ENCODE measurements around the gene TEX38.

DNA sequence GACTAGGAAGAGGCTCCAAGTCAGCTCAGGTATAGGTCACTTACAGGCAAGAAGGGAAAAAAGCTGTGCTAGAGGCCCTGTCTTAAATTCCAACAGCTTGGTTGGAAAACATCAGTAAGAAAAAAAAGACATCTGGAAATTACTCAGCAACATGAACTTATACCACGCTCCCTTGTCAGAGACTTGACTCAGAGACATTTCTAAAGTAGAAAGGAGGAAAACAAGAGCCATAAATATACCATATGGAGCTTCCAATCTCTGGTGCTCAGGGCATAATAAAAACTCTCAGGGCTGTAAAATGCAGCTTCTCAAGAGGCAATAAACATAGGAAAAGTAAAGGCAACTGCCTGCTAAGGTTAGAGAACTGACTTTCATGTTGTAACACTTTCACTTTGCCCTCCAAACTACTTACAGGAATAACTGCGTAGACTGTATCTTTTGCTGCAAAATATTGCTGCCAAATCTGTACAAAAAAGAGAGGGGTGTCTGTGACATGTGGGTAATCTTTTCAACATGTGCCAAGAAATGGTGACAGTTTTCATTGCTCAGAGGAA, 18.2 kb upstream of the TEX38 start:
- TF ChIP-seq, protein P1, sequence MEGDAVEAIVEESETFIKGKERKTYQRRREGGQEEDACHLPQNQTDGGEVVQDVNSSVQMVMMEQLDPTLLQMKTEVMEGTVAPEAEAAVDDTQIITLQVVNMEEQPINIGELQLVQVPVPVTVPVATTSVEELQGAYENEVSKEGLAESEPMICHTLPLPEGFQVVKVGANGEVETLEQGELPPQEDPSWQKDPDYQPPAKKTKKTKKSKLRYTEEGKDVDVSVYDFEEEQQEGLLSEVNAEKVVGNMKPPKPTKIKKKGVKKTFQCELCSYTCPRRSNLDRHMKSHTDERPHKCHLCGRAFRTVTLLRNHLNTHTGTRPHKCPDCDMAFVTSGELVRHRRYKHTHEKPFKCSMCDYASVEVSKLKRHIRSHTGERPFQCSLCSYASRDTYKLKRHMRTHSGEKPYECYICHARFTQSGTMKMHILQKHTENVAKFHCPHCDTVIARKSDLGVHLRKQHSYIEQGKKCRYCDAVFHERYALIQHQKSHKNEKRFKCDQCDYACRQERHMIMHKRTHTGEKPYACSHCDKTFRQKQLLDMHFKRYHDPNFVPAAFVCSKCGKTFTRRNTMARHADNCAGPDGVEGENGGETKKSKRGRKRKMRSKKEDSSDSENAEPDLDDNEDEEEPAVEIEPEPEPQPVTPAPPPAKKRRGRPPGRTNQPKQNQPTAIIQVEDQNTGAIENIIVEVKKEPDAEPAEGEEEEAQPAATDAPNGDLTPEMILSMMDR (IDR thresholded peaks at IDR 0.05; ENCODE audit: low read depth, low read length, poor library complexity, severe bottlenecking), result no peak
- no peak for TF ChIP-seq EZH2phosphoT487 (IDR thresholded peaks at IDR 0.05; ENCODE audit: borderline replicate concordance, low read length)
